ENCODE measurements around the gene VGLL4. TPM values are rescaled to one million over a fixed set of nuclear protein-coding genes. Genes with fewer than 3 reads are reported as not detected.

The VGLL4 gene
- polyA plus RNA-seq, 1 donor from 2014 or later: 113 TPM

- Histone ChIP-seq H3K4me3 (ENCODE audit: low read length) (no peak overlapping the region), H3K36me3 (ENCODE audit: insufficient read depth, low read length) (peaks cover 4% of the 10 kb centered on the region), H3K27ac (ENCODE audit: low read length) (no peak overlapping the region), H3K4me2 (ENCODE audit: low read length) (no peak overlapping the region), H3K9me3 (ENCODE audit: low read length) (no peaks in the 10 kb centered on the region), H3K79me2 (replicated peaks; ENCODE audit: insufficient read depth, low read length) (peaks cover 15% of the 10 kb centered on the region), H2AFZ (ENCODE audit: low read depth, low read length) (no peak overlapping the region), H3K9me2 (ENCODE audit: insufficient read depth, low read length) (no peaks in the 10 kb centered on the region), H3F3A (ENCODE audit: insufficient read depth, low read length, poor library complexity, severe bottlenecking) (no peaks in the 10 kb centered on the region), H3K9ac (ENCODE audit: low read length) (no peak overlapping the region), H4K20me1 (ENCODE audit: insufficient read depth) (no peaks in the 10 kb centered on the region), H3K27me3 (ENCODE audit: insufficient read depth, low read depth, low read length) (no peaks in the 10 kb centered on the region)
- TF ChIP-seq RAD21 (conservative IDR thresholded peaks at IDR 0.05) (no peak), EP300 (conservative IDR thresholded peaks at IDR 0.05; ENCODE audit: poor library complexity, severe bottlenecking) (no peak), TAF1 (IDR thresholded peaks at IDR 0.05; ENCODE audit: low read depth) (no peak), POLR2AphosphoS5 (IDR thresholded peaks at IDR 0.05) (no peak), MXI1 (conservative IDR thresholded peaks at IDR 0.05; ENCODE audit: poor library complexity, severe bottlenecking) (no peak), SMC3 (conservative IDR thresholded peaks at IDR 0.05; ENCODE audit: poor library complexity) (no peak), EZH2 (IDR thresholded peaks at IDR 0.05; ENCODE audit: borderline replicate concordance, insufficient read depth, low read length, poor library complexity, severe bottlenecking) (no peak)
- TF ChIP-seq, protein P1, sequence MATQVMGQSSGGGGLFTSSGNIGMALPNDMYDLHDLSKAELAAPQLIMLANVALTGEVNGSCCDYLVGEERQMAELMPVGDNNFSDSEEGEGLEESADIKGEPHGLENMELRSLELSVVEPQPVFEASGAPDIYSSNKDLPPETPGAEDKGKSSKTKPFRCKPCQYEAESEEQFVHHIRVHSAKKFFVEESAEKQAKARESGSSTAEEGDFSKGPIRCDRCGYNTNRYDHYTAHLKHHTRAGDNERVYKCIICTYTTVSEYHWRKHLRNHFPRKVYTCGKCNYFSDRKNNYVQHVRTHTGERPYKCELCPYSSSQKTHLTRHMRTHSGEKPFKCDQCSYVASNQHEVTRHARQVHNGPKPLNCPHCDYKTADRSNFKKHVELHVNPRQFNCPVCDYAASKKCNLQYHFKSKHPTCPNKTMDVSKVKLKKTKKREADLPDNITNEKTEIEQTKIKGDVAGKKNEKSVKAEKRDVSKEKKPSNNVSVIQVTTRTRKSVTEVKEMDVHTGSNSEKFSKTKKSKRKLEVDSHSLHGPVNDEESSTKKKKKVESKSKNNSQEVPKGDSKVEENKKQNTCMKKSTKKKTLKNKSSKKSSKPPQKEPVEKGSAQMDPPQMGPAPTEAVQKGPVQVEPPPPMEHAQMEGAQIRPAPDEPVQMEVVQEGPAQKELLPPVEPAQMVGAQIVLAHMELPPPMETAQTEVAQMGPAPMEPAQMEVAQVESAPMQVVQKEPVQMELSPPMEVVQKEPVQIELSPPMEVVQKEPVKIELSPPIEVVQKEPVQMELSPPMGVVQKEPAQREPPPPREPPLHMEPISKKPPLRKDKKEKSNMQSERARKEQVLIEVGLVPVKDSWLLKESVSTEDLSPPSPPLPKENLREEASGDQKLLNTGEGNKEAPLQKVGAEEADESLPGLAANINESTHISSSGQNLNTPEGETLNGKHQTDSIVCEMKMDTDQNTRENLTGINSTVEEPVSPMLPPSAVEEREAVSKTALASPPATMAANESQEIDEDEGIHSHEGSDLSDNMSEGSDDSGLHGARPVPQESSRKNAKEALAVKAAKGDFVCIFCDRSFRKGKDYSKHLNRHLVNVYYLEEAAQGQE (IDR thresholded peaks at IDR 0.05; ENCODE audit: borderline replicate concordance): no peak
- TF ChIP-seq, protein P2, sequence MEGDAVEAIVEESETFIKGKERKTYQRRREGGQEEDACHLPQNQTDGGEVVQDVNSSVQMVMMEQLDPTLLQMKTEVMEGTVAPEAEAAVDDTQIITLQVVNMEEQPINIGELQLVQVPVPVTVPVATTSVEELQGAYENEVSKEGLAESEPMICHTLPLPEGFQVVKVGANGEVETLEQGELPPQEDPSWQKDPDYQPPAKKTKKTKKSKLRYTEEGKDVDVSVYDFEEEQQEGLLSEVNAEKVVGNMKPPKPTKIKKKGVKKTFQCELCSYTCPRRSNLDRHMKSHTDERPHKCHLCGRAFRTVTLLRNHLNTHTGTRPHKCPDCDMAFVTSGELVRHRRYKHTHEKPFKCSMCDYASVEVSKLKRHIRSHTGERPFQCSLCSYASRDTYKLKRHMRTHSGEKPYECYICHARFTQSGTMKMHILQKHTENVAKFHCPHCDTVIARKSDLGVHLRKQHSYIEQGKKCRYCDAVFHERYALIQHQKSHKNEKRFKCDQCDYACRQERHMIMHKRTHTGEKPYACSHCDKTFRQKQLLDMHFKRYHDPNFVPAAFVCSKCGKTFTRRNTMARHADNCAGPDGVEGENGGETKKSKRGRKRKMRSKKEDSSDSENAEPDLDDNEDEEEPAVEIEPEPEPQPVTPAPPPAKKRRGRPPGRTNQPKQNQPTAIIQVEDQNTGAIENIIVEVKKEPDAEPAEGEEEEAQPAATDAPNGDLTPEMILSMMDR (IDR thresholded peaks at IDR 0.05; ENCODE audit: poor library complexity, severe bottlenecking): no peak
These were observed 77.2 kb downstream of the VGLL4 start for GRCh38 chr3:11566478-11566877.

- Histone ChIP-seq H3K9ac (ENCODE audit: low read length) (no peak overlapping the region), H3K79me2 (replicated peaks; ENCODE audit: insufficient read depth, low read length) (peaks cover 15% of the 10 kb centered on the region), H3K4me2 (ENCODE audit: low read length) (no peak overlapping the region), H2AFZ (ENCODE audit: low read depth, low read length) (no peak overlapping the region), H3K36me3 (ENCODE audit: insufficient read depth, low read length) (peaks cover 4% of the 10 kb centered on the region), H3K9me3 (ENCODE audit: low read length) (no peaks in the 10 kb centered on the region), H3K4me3 (ENCODE audit: low read length) (no peak overlapping the region), H4K20me1 (ENCODE audit: insufficient read depth) (no peaks in the 10 kb centered on the region), H3K27ac (ENCODE audit: low read length) (no peak overlapping the region), H3K9me2 (ENCODE audit: insufficient read depth, low read length) (no peaks in the 10 kb centered on the region), H3K27me3 (ENCODE audit: insufficient read depth, low read depth, low read length) (no peaks in the 10 kb centered on the region), H3F3A (ENCODE audit: insufficient read depth, low read length, poor library complexity, severe bottlenecking) (no peaks in the 10 kb centered on the region)
- TF ChIP-seq POLR2AphosphoS5 (IDR thresholded peaks at IDR 0.05) (no peak), MXI1 (conservative IDR thresholded peaks at IDR 0.05; ENCODE audit: poor library complexity, severe bottlenecking) (no peak), EZH2 (IDR thresholded peaks at IDR 0.05; ENCODE audit: borderline replicate concordance, insufficient read depth, low read length, poor library complexity, severe bottlenecking) (no peak), RAD21 (conservative IDR thresholded peaks at IDR 0.05) (no peak), SMC3 (conservative IDR thresholded peaks at IDR 0.05; ENCODE audit: poor library complexity) (no peak), EP300 (conservative IDR thresholded peaks at IDR 0.05; ENCODE audit: poor library complexity, severe bottlenecking) (no peak)
- TF ChIP-seq, protein P1 (IDR thresholded peaks at IDR 0.05; ENCODE audit: borderline replicate concordance): no peak
These were observed 77.8 kb downstream of the VGLL4 start for GRCh38 chr3:11565932-11566331.
